ENCODE measurements around the gene RCOR1.
"Not testable (repeated sequence)": the region's sequence is repeated elsewhere in the genome, so short reads cannot be mapped to it uniquely, and the experiment has no call there.

Gene RCOR1

DNA sequence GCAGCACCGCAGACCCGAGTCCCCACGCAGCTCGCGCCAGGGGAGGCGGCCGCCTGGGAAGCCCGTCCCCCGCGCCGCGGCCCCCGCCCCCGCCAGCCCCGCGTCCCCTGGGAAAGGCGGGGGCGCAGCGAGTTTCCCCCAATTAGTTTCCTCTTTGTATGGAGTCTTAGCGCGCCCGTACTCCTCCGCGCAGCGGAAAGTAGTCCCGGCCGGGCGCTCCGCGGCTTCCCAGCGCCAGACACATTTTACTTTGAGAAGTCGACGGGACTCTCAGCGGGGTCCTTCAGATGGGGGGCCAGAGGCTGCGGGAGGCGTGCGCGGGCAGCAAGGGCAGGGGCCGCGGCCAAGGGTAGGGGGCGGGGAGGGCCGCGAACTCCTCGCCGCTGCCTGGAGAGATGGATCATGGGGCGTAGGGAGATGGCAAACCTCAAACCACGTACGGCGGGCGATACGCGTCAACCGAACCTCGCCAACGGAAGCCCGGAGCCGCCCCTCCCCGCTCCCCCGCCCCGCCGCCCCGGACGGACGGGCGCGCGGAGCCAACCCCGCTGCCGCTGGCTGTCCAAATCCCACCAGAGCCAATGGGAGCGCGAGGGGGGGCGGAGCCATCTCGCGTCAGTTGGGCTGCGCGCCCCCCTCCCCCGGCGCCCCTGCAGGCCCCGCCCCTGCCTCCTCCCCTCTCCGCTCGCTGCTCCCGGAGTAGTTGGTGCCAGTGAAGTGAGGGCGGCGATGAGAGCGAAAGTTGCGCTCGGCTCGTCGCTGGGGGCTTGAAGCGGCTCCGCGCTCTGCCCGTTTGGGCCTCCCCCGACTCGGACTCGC, at the start of gene RCOR1:
RCOR1 (plus strand) TSS at position 706 of the 819 bp plus-strand sequence. CDS start 238 bp downstream, outside the sequence.
- peak; percentile 76 to 99 (median 96) for DNase-seq

GRCh38 chr14:102544046-102544746, 48.3 kb upstream of the RCOR1 start:
- no peak for DNase-seq

GRCh38 chr14:102544747-102545460, 47.5 kb upstream of the RCOR1 start:
- no peak for DNase-seq

DNA sequence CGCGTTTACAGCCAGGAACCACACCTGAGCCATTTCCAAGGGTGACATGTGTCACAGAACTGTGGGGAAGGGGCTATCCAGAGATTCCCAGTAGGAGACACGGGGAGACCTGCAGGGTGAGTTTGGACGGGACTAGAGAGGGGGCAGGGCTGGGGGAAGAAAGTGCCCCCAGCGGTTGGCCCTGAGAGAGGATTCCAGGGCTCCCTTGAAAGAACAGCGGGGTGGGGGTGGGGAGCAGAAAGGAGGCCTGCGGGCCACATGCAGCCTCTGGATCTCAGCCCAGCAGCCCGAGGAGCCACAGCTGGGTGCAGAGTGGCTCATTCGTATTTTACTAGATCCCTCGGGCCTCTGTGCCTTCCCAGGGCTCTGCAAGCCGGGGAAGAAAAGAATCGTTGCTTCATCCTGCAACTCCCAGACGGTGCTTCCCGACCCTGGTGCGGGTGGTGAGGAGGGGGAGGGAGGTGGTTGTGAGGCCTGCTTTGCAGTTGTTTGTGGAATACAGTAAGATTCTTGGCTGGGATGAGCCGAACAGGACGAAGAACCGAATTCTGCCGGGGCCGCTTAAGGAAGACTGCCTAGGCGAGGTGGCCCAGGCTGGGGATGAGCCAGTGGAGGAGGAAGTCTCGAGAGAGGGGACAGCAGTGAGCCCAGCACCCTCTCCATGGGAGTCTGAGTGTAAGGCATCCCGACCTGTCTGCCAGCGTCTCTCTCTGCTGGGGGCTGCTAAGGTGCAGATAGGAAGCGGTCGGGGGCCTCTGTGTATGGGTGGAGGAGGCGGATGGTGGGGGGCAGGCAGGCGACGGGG, 46.8 kb upstream of the RCOR1 start:
- peak in 1 of 56 donors; percentile 22 for DNase-seq

DNA sequence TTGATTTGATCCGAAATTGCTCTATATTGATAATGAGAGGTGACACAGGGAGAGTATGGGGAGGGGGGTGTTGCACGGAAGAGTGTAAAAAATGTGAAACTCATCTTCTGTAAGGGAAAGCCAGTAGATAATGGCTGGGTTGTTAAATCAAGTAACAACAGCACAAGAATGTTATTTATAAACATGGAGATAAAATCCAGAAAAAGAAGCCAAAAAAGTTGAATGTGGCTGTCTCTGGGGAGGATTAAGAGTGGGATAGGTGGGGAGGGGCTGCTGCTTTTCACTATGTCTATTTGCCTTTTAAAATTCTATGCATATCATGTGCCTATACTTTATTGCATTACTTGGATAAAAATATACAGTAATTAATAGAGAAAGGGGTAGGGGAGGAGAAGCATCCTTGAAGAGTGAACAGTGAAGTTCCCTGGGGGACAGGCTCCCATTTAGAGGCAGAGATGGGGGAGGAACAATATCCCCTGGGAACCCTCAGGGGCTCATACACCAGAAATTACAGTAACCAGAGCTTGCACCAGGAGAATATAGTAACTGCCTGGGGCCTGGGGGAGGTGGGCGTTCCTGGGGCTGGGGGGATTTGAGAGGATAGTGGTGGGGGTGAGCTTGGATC, 43.7 kb upstream of the RCOR1 start:
- no peak for DNase-seq

- not testable (repeated sequence) for DNase-seq
Observed at GRCh38 chr14:102550927-102551401, 41.5 kb upstream of the RCOR1 start.

GRCh38 chr14:102551995-102552705, 40.3 kb upstream of the RCOR1 start:
- no peak for DNase-seq

GRCh38 chr14:102554821-102555819, 37.3 kb upstream of the RCOR1 start:
- DNase-seq: peak in 3 of 56 donors; percentile 30 to 47 (median 39)

- no peak for DNase-seq
Observed at GRCh38 chr14:102556098-102556677, 36.3 kb upstream of the RCOR1 start.

DNA sequence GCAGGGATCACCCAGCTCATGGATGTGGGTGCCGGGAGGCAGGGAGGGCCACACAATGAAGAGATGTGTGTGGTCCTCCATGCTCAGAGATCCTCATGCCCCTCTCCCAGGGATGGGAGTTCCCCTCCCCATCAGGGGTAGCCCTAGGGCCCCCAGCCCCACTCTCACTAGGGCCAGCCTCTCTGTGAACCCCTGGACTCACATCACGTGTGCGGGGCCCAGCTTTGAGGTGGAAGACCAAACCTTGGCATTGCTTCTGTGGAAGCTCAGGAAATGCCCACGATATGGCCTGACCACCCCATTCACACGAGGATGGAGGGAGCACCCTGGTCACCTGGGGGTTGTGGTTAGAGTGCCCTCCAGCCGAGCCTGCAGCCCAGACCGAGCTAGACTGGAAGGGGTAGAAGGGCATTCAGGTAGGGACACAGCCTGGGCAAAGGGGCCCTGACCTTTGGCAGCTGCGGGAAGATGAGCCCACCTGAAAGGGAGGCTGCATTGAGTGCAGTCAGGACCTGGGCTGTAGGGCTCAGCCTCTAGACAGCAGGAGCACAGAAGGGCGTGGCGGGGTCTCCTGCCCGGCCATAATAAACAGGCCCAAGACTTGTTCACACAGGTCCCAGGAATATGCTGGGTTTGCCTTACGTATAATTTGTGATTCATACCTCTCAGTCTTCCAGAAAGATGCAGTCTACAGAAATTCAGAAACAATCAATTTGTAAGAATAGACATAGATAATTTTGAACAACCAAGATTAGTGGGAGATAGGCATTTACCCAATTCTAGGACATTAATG, 34.8 kb upstream of the RCOR1 start:
- no peak for DNase-seq

- DNase-seq: no peak
Observed at GRCh38 chr14:102558556-102558955, 33.9 kb upstream of the RCOR1 start.

DNA sequence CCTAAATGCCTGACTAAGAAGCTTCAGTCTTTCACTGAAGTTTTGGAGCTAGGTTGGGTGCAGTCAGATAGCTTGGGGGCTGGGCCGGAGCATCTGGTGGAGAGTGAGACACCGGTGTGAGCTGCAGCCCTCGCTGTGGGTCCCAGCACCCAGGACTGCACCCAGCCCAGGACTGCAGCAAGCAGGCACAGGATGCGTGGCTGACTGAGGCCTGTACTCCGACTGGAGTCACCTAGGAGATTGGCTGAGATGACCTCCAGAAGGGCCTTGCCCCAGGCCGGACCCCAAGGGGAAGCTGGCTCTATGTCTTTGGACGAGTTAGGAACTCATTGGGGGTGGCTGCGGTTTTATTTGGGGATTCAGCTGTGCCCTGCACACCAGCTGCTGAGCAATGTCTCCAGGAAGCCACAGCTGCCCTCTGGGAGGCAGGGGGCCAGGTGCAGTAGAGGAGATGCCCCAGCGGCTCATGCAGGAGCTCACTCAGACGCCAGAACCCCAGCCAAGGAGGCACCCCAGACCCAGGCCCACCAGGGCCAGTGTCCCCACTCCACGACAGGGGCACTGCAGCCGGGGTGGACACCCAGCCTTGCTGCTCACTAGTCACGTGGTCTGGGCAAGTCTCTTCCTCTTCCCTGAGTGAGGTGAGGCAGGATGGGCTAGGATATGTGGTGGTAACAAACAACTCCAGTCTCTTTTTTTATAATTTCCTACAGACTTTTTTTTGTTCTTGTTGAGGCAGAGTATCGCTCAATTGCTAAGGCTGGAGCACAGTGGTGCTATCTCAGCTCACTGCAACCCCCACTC, 31.8 kb upstream of the RCOR1 start:
- no peak for DNase-seq

- peak in 2 of 56 donors; percentile 7 to 14 for DNase-seq
Observed at GRCh38 chr14:102565331-102565887, 27.0 kb upstream of the RCOR1 start.

DNA sequence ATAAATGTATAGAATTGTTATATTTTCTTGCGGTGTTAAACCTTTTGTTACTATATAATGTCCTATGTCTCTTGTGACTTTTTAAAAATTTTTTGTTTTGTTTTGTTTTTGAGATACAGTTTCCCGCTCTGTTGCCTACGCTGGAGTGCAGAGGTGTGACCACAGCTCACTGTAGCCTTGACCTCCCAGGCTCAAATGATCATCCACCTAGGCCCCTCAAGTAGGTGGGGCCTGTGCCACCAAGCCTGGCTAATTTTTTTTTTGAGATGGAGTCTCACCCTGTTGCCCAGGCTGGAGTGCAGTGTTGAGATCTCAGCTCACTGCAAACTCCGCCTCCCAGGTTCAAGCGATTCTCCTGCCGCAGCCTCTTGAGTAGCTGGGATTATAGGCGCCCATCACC, 26.5 kb upstream of the RCOR1 start:
- no peak for DNase-seq

DNA sequence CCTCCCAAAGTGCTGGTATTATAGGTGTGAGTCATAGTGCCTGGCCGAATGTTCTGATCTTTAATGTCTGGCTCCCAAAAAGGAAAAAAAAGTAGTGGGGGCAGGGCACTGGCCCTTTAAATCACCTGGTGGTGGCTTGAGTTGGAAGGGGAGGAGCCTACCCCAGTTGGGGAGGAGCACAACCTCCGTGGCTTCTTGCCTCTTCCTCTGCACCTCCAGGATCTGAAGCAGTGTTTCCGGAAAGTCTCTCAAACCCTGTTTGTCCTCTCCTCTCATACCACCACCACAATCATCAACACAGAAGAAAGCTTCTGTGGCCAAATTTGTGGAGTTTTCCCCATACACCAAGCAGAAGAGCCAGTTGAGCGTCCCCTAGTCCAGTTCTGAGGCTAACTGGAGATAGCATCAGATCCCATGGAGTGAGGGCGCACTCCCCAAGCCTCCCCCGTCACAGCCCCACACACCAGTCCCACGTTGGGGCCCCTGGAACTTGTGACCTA, 24.3 kb upstream of the RCOR1 start:
- DNase-seq: no peak
